MCF 10A (cell line): ENCODE data around the gene EXOC4. TPM values are rescaled to one million over a fixed set of nuclear protein-coding genes. Genes with fewer than 3 reads are reported as not detected.

Experiments
- BruUV-seq: library from RNA; stranded (reverse); fragments of 400-500 nt; replicated peaks from 2 replicates; lab custom pipeline; 2021; lab: Mats Ljungman, UMichigan
- CTCF ChIA-PET: fragments of 300-600 bp; sonication (Branson Sonifier 250); formaldehyde crosslinking; extraction: SDS; loops from one replicate; lab custom pipeline; 2021; ENCODE audit warnings: antibody characterized with exemption, inconsistent platforms; lab: Yijun Ruan, JAX
- POLR2A ChIA-PET: fragments of 300-600, 350-650 bp; sonication (Branson Sonifier 250); formaldehyde crosslinking; extraction: SDS; loops from one replicate; lab custom pipeline; 2020; ENCODE audit warnings: antibody characterized with exemption, inconsistent platforms; lab: Yijun Ruan, JAX
- DNase-seq: peaks from one replicate; pipeline ENCODE4 v3.0.0-alpha.2; 2018; ENCODE audit not compliant: unreplicated experiment
- H3K27ac Mint-ChIP-seq: one replicate; pipeline ENCODE4 v1.8.0; 2022; ENCODE audit warnings: mild to moderate bottlenecking, low read depth, mixed read lengths; ENCODE audit not compliant: unreplicated experiment
- H3K27me3 Mint-ChIP-seq: one replicate; pipeline ENCODE4 v1.8.0; 2022; ENCODE audit warnings: mixed read lengths; ENCODE audit not compliant: insufficient read depth, unreplicated experiment
- H3K36me3 Mint-ChIP-seq: one replicate; pipeline ENCODE4 v1.8.0; 2022; ENCODE audit warnings: mild to moderate bottlenecking, moderate library complexity, mixed read lengths; ENCODE audit not compliant: insufficient read depth, unreplicated experiment
- H3K4me1 Mint-ChIP-seq: one replicate; pipeline ENCODE4 v1.8.0; 2022; ENCODE audit warnings: mixed read lengths; ENCODE audit not compliant: insufficient read depth, unreplicated experiment
- H3K4me3 Mint-ChIP-seq: one replicate; pipeline ENCODE4 v1.8.0; 2022; ENCODE audit warnings: mild to moderate bottlenecking, moderate library complexity, mixed read lengths; ENCODE audit not compliant: unreplicated experiment
- H3K9me3 Mint-ChIP-seq: one replicate; pipeline ENCODE4 v1.8.0; 2022; ENCODE audit warnings: mixed read lengths; ENCODE audit not compliant: unreplicated experiment
- CTCF ChIP-seq: fragments of 200-600 bp; IDR thresholded peaks from one replicate; pipeline ENCODE4 v1.8.0; 2022; ENCODE audit warnings: antibody characterized with exemption, mild to moderate bottlenecking; ENCODE audit not compliant: unreplicated experiment
- intact Hi-C: fragments of 100-400 bp; cut with micrococcal nuclease; formaldehyde crosslinking; loops from 2 replicates; pipeline ENCODE4 v1.14.1; 2022
- total RNA-seq: library from RNA; stranded (reverse); gene quantifications from 2 replicates; pipeline ENCODE4 v1.2.3, GENCODE V29; 2022

The EXOC4 gene
- total RNA-seq, 1 experiment from 2014 or later, result 105 TPM

- H3K27me3 Mint-ChIP-seq, result no peaks in the 10 kb centered on the region
- no peak overlapping the region for H3K4me3 Mint-ChIP-seq
- intact Hi-C loops, result loop anchor here (5.0 to 10.0 kb wide), 2 partner anchors 346 to 754 kb away; no protein-coding TSS in a partner anchor
- POLR2A ChIA-PET, result no interaction called here
- no peaks in the 10 kb centered on the region for H3K9me3 Mint-ChIP-seq
- no peaks in the 10 kb centered on the region for H3K36me3 Mint-ChIP-seq
- BruUV-seq, result no TSS peak
- no peak overlapping the region for H3K27ac Mint-ChIP-seq
- DNase-seq, result no peak
- no peak for TF ChIP-seq CTCF
- CTCF ChIA-PET, result no interaction called here
- no peaks in the 10 kb centered on the region for H3K4me1 Mint-ChIP-seq
Measured at GRCh38 chr7:133978502-133979295, 725.8 kb downstream of the EXOC4 start.

- no peaks in the 10 kb centered on the region for H3K9me3 Mint-ChIP-seq
- TF ChIP-seq CTCF, result no peak
- DNase-seq, result no peak
- ChIA-PET POLR2A (no interaction called here), CTCF (no interaction called here)
- intact Hi-C loops, result no loop called here
- H3K27me3 Mint-ChIP-seq, result no peaks in the 10 kb centered on the region
- H3K36me3 Mint-ChIP-seq, result no peaks in the 10 kb centered on the region
- no peak overlapping the region for H3K4me3 Mint-ChIP-seq
- no TSS peak for BruUV-seq
- no peak overlapping the region for H3K27ac Mint-ChIP-seq
- H3K4me1 Mint-ChIP-seq, result no peaks in the 10 kb centered on the region
Measured at GRCh38 chr7:133980804-133981203, 727.9 kb downstream of the EXOC4 start.

GRCh38 chr7:133983685-133984419 is 731.0 kb downstream of the EXOC4 start:
- no peaks in the 10 kb centered on the region for H3K27me3 Mint-ChIP-seq
- no peaks in the 10 kb centered on the region for H3K4me1 Mint-ChIP-seq
- ChIA-PET CTCF (interaction anchor here (0.7 kb wide), 1 partner anchor 640 kb away, joined by 3 read pairs; no protein-coding TSS in a partner anchor), POLR2A (interaction anchor here (0.9 kb wide), 1 partner anchor 17 kb away, joined by 3 read pairs; no protein-coding TSS in a partner anchor)
- H3K9me3 Mint-ChIP-seq, result no peaks in the 10 kb centered on the region
- no peaks in the 10 kb centered on the region for H3K36me3 Mint-ChIP-seq
- no peak for TF ChIP-seq CTCF
- BruUV-seq, result no TSS peak
- no peak overlapping the region for H3K27ac Mint-ChIP-seq
- DNase-seq, result no peak
- intact Hi-C loops, result no loop called here
- H3K4me3 Mint-ChIP-seq, result no peak overlapping the region

- BruUV-seq, result no TSS peak
- Mint-ChIP-seq H3K4me1 (no peaks in the 10 kb centered on the region), H3K36me3 (no peaks in the 10 kb centered on the region), H3K27ac (no peak overlapping the region), H3K4me3 (no peak overlapping the region), H3K9me3 (no peaks in the 10 kb centered on the region), H3K27me3 (no peaks in the 10 kb centered on the region)
- no peak for TF ChIP-seq CTCF
- ChIA-PET POLR2A (no interaction called here), CTCF (no interaction called here)
- intact Hi-C loops, result no loop called here
- DNase-seq, result no peak
Measured at GRCh38 chr7:133985300-133985699, 732.4 kb downstream of the EXOC4 start.
